Kidney (tissue), 14 donors: ENCODE data around the gene COL25A1. TPM values are rescaled to one million over a fixed set of nuclear protein-coding genes. Genes with fewer than 3 reads are reported as not detected.

Experiments
- DNase-seq, 5 donors: peaks; one replicate each; pipeline ENCODE4 v3.0.0-alpha.2; 2013 to 2020
- FAIRE-seq: peaks from 2 replicates; lab custom pipeline; 2012; peaks lifted over from hg19 to GRCh38; lab: Jason Lieb, UNC
- H3K27ac ChIP-seq, 2 donors: one replicate each; pipeline ENCODE4 v1.7.0; 2013; ENCODE audit warnings: low read depth in 2 of 2, low read length in 2 of 2, inconsistent platforms in 1 of 2
- H3K27me3 ChIP-seq: one replicate; pipeline ENCODE4 v1.7.1; 2013; ENCODE audit warnings: low read length, inconsistent platforms; ENCODE audit not compliant: control insufficient read depth, insufficient read depth
- H3K36me3 ChIP-seq, 3 donors: one replicate each; pipeline versions ENCODE4 v1.7.0 to v1.7.1; 2013; ENCODE audit warnings: low read length in 3 of 3, control low read depth in 1 of 3, inconsistent platforms in 1 of 3; ENCODE audit not compliant: insufficient read depth in 3 of 3, control insufficient read depth in 2 of 3
- H3K4me1 ChIP-seq, 3 donors: one replicate each; pipeline versions ENCODE4 v1.7.0 to v1.7.1; 2013; ENCODE audit warnings: low read length in 3 of 3, inconsistent platforms in 1 of 3, low read depth in 1 of 3; ENCODE audit not compliant: control insufficient read depth in 2 of 3, insufficient read depth in 2 of 3
- H3K4me3 ChIP-seq, 3 donors: one replicate each; pipeline versions ENCODE4 v1.7.0 to v1.8.1; 2013; ENCODE audit warnings: low read length in 3 of 3, control low read depth in 1 of 3, inconsistent platforms in 1 of 3
- H3K9ac ChIP-seq, 3 donors: one replicate each; pipeline versions ENCODE4 v1.7.0 to v1.7.1; 2013; ENCODE audit warnings: low read length in 3 of 3, control low read depth in 1 of 3, inconsistent platforms in 1 of 3
- H3K9me3 ChIP-seq, 3 donors: one replicate each; pipeline versions ENCODE4 v1.7.0 to v1.7.1; 2013; ENCODE audit warnings: low read length in 3 of 3, control low read depth in 1 of 3, inconsistent platforms in 1 of 3; ENCODE audit not compliant: control insufficient read depth in 2 of 3, insufficient read depth in 1 of 3
- CTCF ChIP-seq: IDR thresholded peaks from 3 replicates; pipeline ENCODE4 v1.5.1; 2012; ENCODE audit warnings: mild to moderate bottlenecking, moderate library complexity, borderline replicate concordance; ENCODE audit not compliant: insufficient read depth; ENCODE audit errors: extremely low read depth
- intact Hi-C: fragments of 100-400 bp; cut with DNase I; formaldehyde crosslinking; loops from one replicate; pipeline ENCODE4 v1.11.1; 2022
- polyA plus RNA-seq: library from polyadenylated mRNA; stranded (reverse); fragments of 350-450 nt; fragmentation: Illumina TruSeq; extraction: RNeasy Lipid Tissue Mini Kit (QIAGEN cat#74804); gene quantifications from one replicate; pipeline ENCODE4 v1.2.3, GENCODE V29; 2014; ENCODE audit warnings: low read depth, low replicate concordance; ENCODE audit not compliant: insufficient read depth
- total RNA-seq: library from RNA; stranded (reverse); fragmentation: NEBNext Ultra II Directional; extraction: Animal tissue kit (Norgen Biotek cat#: 25700); gene quantifications from one replicate; pipeline ENCODE4 v1.2.1, GENCODE V29; 2021
- donor health status: control.
- donor health status: control.
- donor health status: control.
- donor health status: control.
- donor health status: control.
- donor health status: DM: yes; HTN: yes; CAD: no.
- donor health status: Normal renal cell carcinoma (clear cell type).

Gene COL25A1
- total and polyA plus RNA-seq, 2 donors from 2014 or later: 0.52 to 2.3 TPM

- no peaks in the 10 kb centered on the region for H3K9me3 ChIP-seq
- no peak for FAIRE-seq
- H3K36me3 ChIP-seq: no peaks in the 10 kb centered on the region
- H3K4me1 ChIP-seq: no peaks in the 10 kb centered on the region
- H3K27me3 ChIP-seq: no peaks in the 10 kb centered on the region
- H3K4me3 ChIP-seq: no peak overlapping the region
- peak in 2 of 5 donors; percentile 17 to 23 for DNase-seq
- H3K9ac ChIP-seq: no peak overlapping the region
- intact Hi-C loops: no loop called here
- TF ChIP-seq CTCF: no peak
- H3K27ac ChIP-seq: no peak overlapping the region
Measured at GRCh38 chr4:109155682-109156283, 146.7 kb downstream of the COL25A1 start.

GRCh38 chr4:109155084-109155483, 147.4 kb downstream of the COL25A1 start:
- FAIRE-seq: no peak
- TF ChIP-seq CTCF: no peak

GRCh38 chr4:109154424-109154823, 148.0 kb downstream of the COL25A1 start:
- intact Hi-C loops: no loop called here
- H3K4me1 ChIP-seq: no peaks in the 10 kb centered on the region
- FAIRE-seq (no peak), DNase-seq (no peak)
- no peaks in the 10 kb centered on the region for H3K9me3 ChIP-seq
- H3K27me3 ChIP-seq: no peaks in the 10 kb centered on the region
- no peaks in the 10 kb centered on the region for H3K36me3 ChIP-seq
- H3K4me3 ChIP-seq: no peak overlapping the region
- no peak overlapping the region for H3K9ac ChIP-seq
- no peak for TF ChIP-seq CTCF
- H3K27ac ChIP-seq: no peak overlapping the region

More at GRCh38 chr4:109155084-109155483, 147.4 kb downstream of the COL25A1 start:
- Histone ChIP-seq H3K9me3 (no peaks in the 10 kb centered on the region), H3K36me3 (no peaks in the 10 kb centered on the region), H3K4me1 (no peaks in the 10 kb centered on the region), H3K9ac (no peak overlapping the region), H3K27ac (no peak overlapping the region), H3K4me3 (no peak overlapping the region), H3K27me3 (no peaks in the 10 kb centered on the region)
- peak in 2 of 5 donors; percentile 59 to 75 for DNase-seq
- intact Hi-C loops: no loop called here

- Histone ChIP-seq H3K27ac (no peak overlapping the region), H3K36me3 (no peaks in the 10 kb centered on the region), H3K9me3 (no peaks in the 10 kb centered on the region), H3K4me1 (no peaks in the 10 kb centered on the region), H3K4me3 (no peak overlapping the region), H3K27me3 (no peaks in the 10 kb centered on the region), H3K9ac (no peak overlapping the region)
- DNase-seq (no peak), FAIRE-seq (no peak)
- no peak for TF ChIP-seq CTCF
- intact Hi-C loops: no loop called here
Measured at GRCh38 chr4:109149836-109150235, 152.6 kb downstream of the COL25A1 start.
